Keratinocyte (primary cell): ENCODE measurements around the gene MYL12B. TPM values are rescaled to one million over a fixed set of nuclear protein-coding genes. Genes with fewer than 3 reads are reported as not detected.

Source experiments
- DNase-seq: peaks from one replicate; pipeline ENCODE4 v3.0.0-alpha.2; 2011; ENCODE audit warnings: low read depth, missing footprints, low spot score
- FAIRE-seq: peaks from 2 replicates; lab custom pipeline; 2011; peaks lifted over from hg19 to GRCh38; lab: Jason Lieb, UNC
- H2AFZ ChIP-seq: 2 replicates; pipeline ENCODE4 v1.6.0; 2012; ENCODE audit warnings: low read length, control low read depth, inconsistent platforms; ENCODE audit not compliant: control insufficient read depth
- H3K27ac ChIP-seq: 2 replicates; pipeline ENCODE4 v1.5.1; 2011; ENCODE audit warnings: low read length; ENCODE audit not compliant: control insufficient read depth, insufficient read depth
- H3K27me3 ChIP-seq: 3 replicates; pipeline ENCODE4 v1.6.0; 2011; ENCODE audit warnings: low read length; ENCODE audit not compliant: control insufficient read depth, insufficient read depth; ENCODE audit errors: extremely low read depth
- H3K36me3 ChIP-seq, 2 experiments: 2 replicates in 1 of 2; 3 replicates in 1 of 2; pipeline ENCODE4 v1.5.1; 2011; ENCODE audit warnings: low read length in 2 of 2, mild to moderate bottlenecking in 1 of 2; ENCODE audit not compliant: control insufficient read depth in 2 of 2, insufficient read depth in 2 of 2; ENCODE audit errors: extremely low read depth in 1 of 2
- H3K4me1 ChIP-seq: 3 replicates; pipeline ENCODE4 v1.5.1; 2011; ENCODE audit warnings: low read length; ENCODE audit not compliant: control insufficient read depth, insufficient read depth; ENCODE audit errors: extremely low read depth
- H3K4me2 ChIP-seq: 3 replicates; pipeline ENCODE4 v1.6.0; 2011; ENCODE audit warnings: low read depth, low read length; ENCODE audit not compliant: control insufficient read depth, insufficient read depth; ENCODE audit errors: extremely low read depth
- H3K4me3 ChIP-seq, 3 experiments: fragments of 200-600 bp in 1 of 3; sonication (generic) in 1 of 3; 2 replicates in 2 of 3; 3 replicates in 1 of 3; pipeline ENCODE4 v1.5.1; 2011 to 2016; ENCODE audit warnings: low read length in 3 of 3, mild to moderate bottlenecking in 3 of 3, control low read depth in 2 of 3, inconsistent platforms in 1 of 3, low read depth in 1 of 3, mixed read lengths in 1 of 3, mixed run types in 1 of 3, moderate library complexity in 1 of 3; ENCODE audit not compliant: control insufficient read depth in 2 of 3, insufficient read depth in 2 of 3; ENCODE audit errors: extremely low read depth in 1 of 3
- H3K79me2 ChIP-seq: 2 replicates; pipeline ENCODE4 v1.6.0; 2012; ENCODE audit warnings: low read length; ENCODE audit not compliant: control insufficient read depth, insufficient read depth
- H3K9ac ChIP-seq: 3 replicates; pipeline ENCODE4 v1.6.0; 2011; ENCODE audit warnings: low read length; ENCODE audit not compliant: control insufficient read depth, insufficient read depth; ENCODE audit errors: extremely low read depth
- H3K9me1 ChIP-seq: 3 replicates; pipeline ENCODE4 v1.6.0; 2011; ENCODE audit warnings: low read length; ENCODE audit not compliant: control insufficient read depth, insufficient read depth; ENCODE audit errors: extremely low read depth
- H3K9me3 ChIP-seq: 2 replicates; pipeline ENCODE4 v1.5.1; 2012; ENCODE audit warnings: low read depth, low read length; ENCODE audit not compliant: control insufficient read depth
- H4K20me1 ChIP-seq: 3 replicates; pipeline ENCODE4 v1.6.0; 2011; ENCODE audit warnings: low read length; ENCODE audit not compliant: control insufficient read depth, insufficient read depth; ENCODE audit errors: extremely low read depth
- EZH2 ChIP-seq: IDR thresholded peaks from one replicate; pipeline ENCODE4 v1.6.1; 2012; ENCODE audit warnings: inconsistent platforms, mild to moderate bottlenecking, low read length, moderate library complexity
- dilution Hi-C: fragments of 300-500 bp; cut with MboI; formaldehyde crosslinking; loops from one replicate; pipeline ENCODE4 v1.7.0; 2020; ENCODE audit warnings: low sequenced_read_pairs; ENCODE audit not compliant: extremely low pct_ligation_motif_present
- polyA plus RNA-seq, 5 experiments: library from polyadenylated mRNA; depleted of rRNA in 3 of 5; stranded (reverse) in 3 of 5; stranded (forward) in 1 of 5; unstranded in 1 of 5; fragments of >200 nt; gene quantifications; 1 replicate in 1 of 5; 2 replicates in 3 of 5; 3 replicates in 1 of 5; pipeline versions ENCODE4 v1.2.1 to v1.2.3, GENCODE V29; 2011 to 2012; ENCODE audit warnings: missing spikeins in 2 of 5, low read depth in 1 of 5, low replicate concordance in 1 of 5
- TF ChIP-seq, protein P1 (sequence below), 3 experiments: IDR thresholded peaks in 1 of 3; conservative IDR thresholded peaks in 1 of 3; optimal IDR thresholded peaks in 1 of 3; 2 replicates in 2 of 3; 3 replicates in 1 of 3; pipeline versions ENCODE3 to v1.5.1; 2011; ENCODE audit warnings: low read length in 3 of 3, mild to moderate bottlenecking in 3 of 3, moderate library complexity in 2 of 3, control low read depth in 1 of 3, inconsistent platforms in 1 of 3; ENCODE audit not compliant: insufficient read depth in 2 of 3; ENCODE audit errors: extremely low read depth in 1 of 3

MYL12B gene
- polyA plus RNA-seq, 1 donor (not counting 4 experiments of a cell fraction or from before 2014, with no cell fraction given) = 1,224 TPM

DNA sequence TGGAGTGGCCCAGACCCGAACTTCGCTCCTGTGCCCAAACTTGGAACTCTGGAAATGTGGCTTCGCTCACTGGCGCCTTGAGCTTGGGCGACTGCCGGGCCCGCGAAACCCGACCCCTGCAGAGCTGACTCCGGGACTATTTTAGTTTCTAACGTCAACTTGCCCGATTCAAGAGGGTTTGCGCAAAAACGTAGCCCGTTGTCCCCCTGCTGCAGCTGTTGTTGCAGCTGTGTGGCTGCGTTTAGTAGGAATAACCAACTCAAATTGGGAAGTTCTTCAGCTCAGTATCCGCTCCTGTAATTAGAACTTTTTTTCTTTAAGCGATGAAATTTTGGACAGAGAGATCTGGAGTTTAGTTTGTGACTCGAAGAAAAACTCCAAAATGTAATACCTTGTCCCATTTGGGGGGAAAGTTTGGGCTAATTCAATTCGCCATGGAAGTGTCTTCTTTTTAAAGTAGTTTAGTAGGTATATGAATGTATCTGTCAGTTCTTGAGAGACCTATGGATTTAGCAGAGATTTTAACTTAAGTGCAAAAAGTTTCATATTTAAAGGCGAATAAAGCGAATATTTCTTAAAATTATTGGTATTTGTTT lies 13.8 kb upstream of the MYL12B start:
- FAIRE-seq (no peak), DNase-seq (no peak)
- peak overlapping the region; percentile 99 for H3K27ac ChIP-seq
- H2AFZ ChIP-seq = no peak overlapping the region
- H3K9ac ChIP-seq = peak overlapping the region; percentile 98
- H3K4me2 ChIP-seq = peak overlapping the region; percentile 97
- TF ChIP-seq, protein P1, sequence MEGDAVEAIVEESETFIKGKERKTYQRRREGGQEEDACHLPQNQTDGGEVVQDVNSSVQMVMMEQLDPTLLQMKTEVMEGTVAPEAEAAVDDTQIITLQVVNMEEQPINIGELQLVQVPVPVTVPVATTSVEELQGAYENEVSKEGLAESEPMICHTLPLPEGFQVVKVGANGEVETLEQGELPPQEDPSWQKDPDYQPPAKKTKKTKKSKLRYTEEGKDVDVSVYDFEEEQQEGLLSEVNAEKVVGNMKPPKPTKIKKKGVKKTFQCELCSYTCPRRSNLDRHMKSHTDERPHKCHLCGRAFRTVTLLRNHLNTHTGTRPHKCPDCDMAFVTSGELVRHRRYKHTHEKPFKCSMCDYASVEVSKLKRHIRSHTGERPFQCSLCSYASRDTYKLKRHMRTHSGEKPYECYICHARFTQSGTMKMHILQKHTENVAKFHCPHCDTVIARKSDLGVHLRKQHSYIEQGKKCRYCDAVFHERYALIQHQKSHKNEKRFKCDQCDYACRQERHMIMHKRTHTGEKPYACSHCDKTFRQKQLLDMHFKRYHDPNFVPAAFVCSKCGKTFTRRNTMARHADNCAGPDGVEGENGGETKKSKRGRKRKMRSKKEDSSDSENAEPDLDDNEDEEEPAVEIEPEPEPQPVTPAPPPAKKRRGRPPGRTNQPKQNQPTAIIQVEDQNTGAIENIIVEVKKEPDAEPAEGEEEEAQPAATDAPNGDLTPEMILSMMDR (optimal IDR thresholded peaks at IDR 0.05 in 1 of 3, IDR thresholded peaks at IDR 0.05 in 1 of 3, conservative IDR thresholded peaks at IDR 0.05 in 1 of 3; ENCODE audit: extremely low read depth in 1 of 3, insufficient read depth in 2 of 3, low read length in 3 of 3) = no peak
- TF ChIP-seq EZH2 = no peak
- no peaks in the 10 kb centered on the region for H3K9me3 ChIP-seq
- H3K79me2 ChIP-seq = peaks cover 55% of the 10 kb centered on the region
- H4K20me1 ChIP-seq = peaks cover 8% of the 10 kb centered on the region
- H3K4me1 ChIP-seq = peaks cover 36% of the 10 kb centered on the region
- H3K27me3 ChIP-seq = no peaks in the 10 kb centered on the region
- peaks cover 3% of the 10 kb centered on the region for H3K9me1 ChIP-seq
- dilution Hi-C loops = no loop called here
- H3K4me3 ChIP-seq = peak overlapping the region; percentile 94 to 97 (median 96)
- H3K36me3 ChIP-seq = peaks cover 3 to 12% of the 10 kb centered on the region in 2 experiments

DNA sequence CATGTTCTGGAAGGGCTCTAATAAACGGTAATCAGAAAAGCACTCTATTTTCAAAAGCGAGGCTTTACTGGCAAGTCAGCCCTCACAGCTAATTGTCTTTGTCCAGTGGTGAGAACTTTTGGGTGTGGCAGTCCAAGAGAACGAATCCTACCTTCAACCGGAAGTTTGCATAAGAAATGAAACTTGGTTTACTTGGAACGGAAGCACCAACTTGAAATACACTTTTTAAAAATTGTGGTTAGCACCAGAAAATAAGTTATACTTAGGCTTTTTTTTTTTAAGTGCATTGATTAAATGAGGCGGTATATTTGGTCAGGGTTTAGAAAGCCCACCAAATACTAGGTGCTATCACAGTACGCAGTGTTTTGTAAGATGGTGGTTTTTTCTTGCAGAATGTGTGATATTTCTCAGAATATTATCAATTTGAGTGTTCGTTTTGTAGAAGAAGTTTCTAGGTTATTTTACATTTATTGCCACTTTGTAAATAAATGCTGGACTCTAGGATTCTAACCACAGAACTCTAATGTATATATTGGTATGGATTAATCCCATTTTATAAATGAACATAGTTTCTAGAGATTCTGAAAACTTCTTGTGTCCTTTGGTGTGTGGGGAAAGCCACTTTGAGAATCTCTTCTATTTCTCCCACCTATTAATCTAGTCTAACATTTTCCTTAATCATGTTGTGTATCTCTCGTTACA lies 13.1 kb upstream of the MYL12B start:
- Histone ChIP-seq H3K9me3 (no peaks in the 10 kb centered on the region), H3K36me3 (peaks cover 4 to 13% of the 10 kb centered on the region in 2 experiments), H3K27ac (peak overlapping the region; percentile 99), H3K4me1 (peaks cover 36% of the 10 kb centered on the region), H4K20me1 (peaks cover 8% of the 10 kb centered on the region), H3K27me3 (no peaks in the 10 kb centered on the region), H2AFZ (no peak overlapping the region), H3K9me1 (peaks cover 3% of the 10 kb centered on the region), H3K4me2 (peak overlapping the region; percentile 97), H3K4me3 (peak overlapping the region; percentile 94 to 97 (median 96)), H3K9ac (peak overlapping the region; percentile 98), H3K79me2 (peaks cover 57% of the 10 kb centered on the region)
- dilution Hi-C loops = no loop called here
- no peak for TF ChIP-seq EZH2
- TF ChIP-seq, protein P1 (optimal IDR thresholded peaks at IDR 0.05 in 1 of 3, IDR thresholded peaks at IDR 0.05 in 1 of 3, conservative IDR thresholded peaks at IDR 0.05 in 1 of 3; ENCODE audit: extremely low read depth in 1 of 3, insufficient read depth in 2 of 3, low read length in 3 of 3) = no peak
- no peak for DNase-seq
- no peak for FAIRE-seq
